GM13977 (cell line): ENCODE measurements around the gene ADAMTS17.

ENCODE experiments used
- DNase-seq: peaks from one replicate; pipeline ENCODE4 v3.0.0; 2012; ENCODE audit warnings: low spot score
- in situ Hi-C: fragments of 300-500 bp; cut with MboI; formaldehyde crosslinking; loops from one replicate; pipeline ENCODE4 v1.12.0; 2022; ENCODE audit warnings: low sequenced_read_pairs, low pct_unique_long_range_greater_than_20kb, mixed read lengths, inconsistent platforms; ENCODE audit not compliant: unreplicated experiment
- TF ChIP-seq, protein P1 (sequence below): IDR thresholded peaks from 2 replicates; pipeline ENCODE4 v1.5.1; 2012; ENCODE audit warnings: mild to moderate bottlenecking, control low read depth; ENCODE audit not compliant: insufficient read depth; ENCODE audit errors: extremely low read depth, missing control alignments

Gene ADAMTS17

GRCh38 chr15:100104245-100104644 is 237.5 kb downstream of the ADAMTS17 start:
- TF ChIP-seq, protein P1, sequence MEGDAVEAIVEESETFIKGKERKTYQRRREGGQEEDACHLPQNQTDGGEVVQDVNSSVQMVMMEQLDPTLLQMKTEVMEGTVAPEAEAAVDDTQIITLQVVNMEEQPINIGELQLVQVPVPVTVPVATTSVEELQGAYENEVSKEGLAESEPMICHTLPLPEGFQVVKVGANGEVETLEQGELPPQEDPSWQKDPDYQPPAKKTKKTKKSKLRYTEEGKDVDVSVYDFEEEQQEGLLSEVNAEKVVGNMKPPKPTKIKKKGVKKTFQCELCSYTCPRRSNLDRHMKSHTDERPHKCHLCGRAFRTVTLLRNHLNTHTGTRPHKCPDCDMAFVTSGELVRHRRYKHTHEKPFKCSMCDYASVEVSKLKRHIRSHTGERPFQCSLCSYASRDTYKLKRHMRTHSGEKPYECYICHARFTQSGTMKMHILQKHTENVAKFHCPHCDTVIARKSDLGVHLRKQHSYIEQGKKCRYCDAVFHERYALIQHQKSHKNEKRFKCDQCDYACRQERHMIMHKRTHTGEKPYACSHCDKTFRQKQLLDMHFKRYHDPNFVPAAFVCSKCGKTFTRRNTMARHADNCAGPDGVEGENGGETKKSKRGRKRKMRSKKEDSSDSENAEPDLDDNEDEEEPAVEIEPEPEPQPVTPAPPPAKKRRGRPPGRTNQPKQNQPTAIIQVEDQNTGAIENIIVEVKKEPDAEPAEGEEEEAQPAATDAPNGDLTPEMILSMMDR: no peak
- in situ Hi-C loops: no loop called here
- no peak for DNase-seq

GRCh38 chr15:100103828-100104227 is 237.9 kb downstream of the ADAMTS17 start:
- in situ Hi-C loops: no loop called here

DNA sequence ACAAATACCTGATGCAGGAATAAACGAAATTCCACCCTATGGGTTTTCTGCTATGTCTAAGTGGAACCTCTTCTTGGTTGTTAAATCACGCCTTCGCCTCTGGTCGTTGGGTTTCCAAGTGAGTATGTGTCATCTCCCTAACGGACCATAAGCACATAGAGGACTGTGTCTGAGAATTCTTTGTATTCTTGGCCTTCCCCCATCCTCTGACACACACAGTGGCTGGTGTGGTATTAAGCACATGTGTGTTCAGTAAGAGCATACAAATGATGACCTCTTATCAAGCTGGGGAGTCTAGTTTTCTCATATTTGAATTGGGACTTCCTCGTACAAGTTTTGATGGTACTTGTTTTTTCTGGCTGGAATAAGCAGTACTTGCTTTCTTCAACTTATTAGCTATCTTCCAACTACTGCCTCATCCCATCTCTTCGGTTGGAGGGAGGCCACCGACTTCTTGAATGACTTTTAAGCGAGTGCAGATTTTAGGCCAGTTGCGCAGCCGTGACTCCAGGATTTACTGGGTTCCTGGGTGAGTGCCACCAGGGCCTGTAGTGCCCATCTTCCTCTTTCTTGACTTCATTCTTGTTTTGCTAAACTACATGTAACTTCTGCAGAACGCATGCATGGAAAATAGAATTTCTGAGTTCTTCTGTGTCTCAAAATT is 240.2 kb downstream of the ADAMTS17 start:
- in situ Hi-C loops: no loop called here
- no peak for DNase-seq
- TF ChIP-seq, protein P1: no peak

More at GRCh38 chr15:100103828-100104227, 237.9 kb downstream of the ADAMTS17 start:
- TF ChIP-seq, protein P1: no peak
- no peak for DNase-seq

DNA sequence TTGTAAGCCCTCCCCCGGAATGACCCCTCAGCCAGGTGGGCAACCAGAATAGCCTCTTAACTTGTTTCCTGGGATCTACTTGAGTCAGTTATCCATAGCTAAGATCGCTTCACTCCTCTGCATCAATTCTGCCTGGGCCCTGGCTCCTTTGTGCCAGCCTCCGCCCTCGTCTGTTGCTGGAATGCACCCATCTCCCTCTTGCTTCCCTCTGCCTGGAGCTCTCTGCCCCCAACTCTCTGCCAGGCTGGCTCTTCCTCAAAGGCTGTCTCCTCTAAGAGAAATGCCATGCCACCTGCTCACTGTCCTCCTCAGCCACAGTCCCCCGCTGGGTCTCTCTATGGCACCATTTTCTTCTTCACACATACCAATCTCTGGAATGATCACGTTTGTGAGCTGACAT is 240.8 kb downstream of the ADAMTS17 start:
- TF ChIP-seq, protein P1: no peak
- no peak for DNase-seq
- in situ Hi-C loops: no loop called here

DNA sequence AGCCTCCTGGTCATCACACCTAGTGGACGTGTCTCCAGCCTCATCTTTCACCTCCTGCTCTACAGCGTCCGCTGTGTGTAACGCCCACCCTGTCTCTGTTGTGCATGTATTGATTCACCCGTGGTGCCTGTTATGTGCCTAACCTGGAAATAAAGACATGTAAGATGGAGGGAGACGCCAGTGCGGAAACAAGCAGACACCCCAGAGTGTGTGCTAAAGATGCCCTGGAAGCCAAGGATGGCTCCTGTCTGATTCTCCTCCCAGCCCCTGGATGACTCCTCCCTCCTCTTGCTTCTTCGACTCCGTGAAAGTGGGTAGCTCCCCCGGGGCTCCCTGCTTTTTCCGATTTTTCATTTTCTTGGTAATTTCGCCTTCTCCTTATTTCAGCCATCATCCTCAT is 241.8 kb downstream of the ADAMTS17 start:
- in situ Hi-C loops: no loop called here
- TF ChIP-seq, protein P1: no peak
- no peak for DNase-seq

- in situ Hi-C loops: no loop called here
- DNase-seq: no peak
- TF ChIP-seq, protein P1: no peak
Measured at GRCh38 chr15:100098705-100099104, 243.1 kb downstream of the ADAMTS17 start.
